ENCODE measurements around the gene MXRA7.
"Not testable (repeated sequence)": the region's sequence is repeated elsewhere in the genome, so short reads cannot be mapped to it uniquely, and the experiment has no call there.

MXRA7 gene

GRCh38 chr17:76707985-76708807 lies 2.6 kb downstream of the MXRA7 start:
- H3K27ac ChIP-seq (ENCODE audit: low read depth, low read length): peak overlapping the region; percentile 95
- no peaks in the 10 kb centered on the region for H3K27me3 ChIP-seq (ENCODE audit: control insufficient read depth in 5 of 5, insufficient read depth in 4 of 5, low read length in 5 of 5)
- H3K4me3 ChIP-seq (ENCODE audit: low read depth in 1 of 5, low read length in 5 of 5): peak overlapping the region; percentile 70 to 77 (median 73)
- peaks cover 14 to 45% (median 42%) of the 10 kb centered on the region in 5 donors for H3K4me1 ChIP-seq (ENCODE audit: control insufficient read depth in 5 of 5, insufficient read depth in 5 of 5, low read length in 5 of 5)
- H3K9ac ChIP-seq (ENCODE audit: low read length in 5 of 5): peak overlapping the region in 4 of 5 donors; percentile 3 to 82 (median 44)
- no peaks in the 10 kb centered on the region for H3K9me3 ChIP-seq (ENCODE audit: control insufficient read depth in 5 of 5, low read length in 5 of 5)
- peaks cover 0 to 6% (median 3%) of the 10 kb centered on the region in 5 donors for H3K36me3 ChIP-seq (ENCODE audit: control insufficient read depth in 5 of 5, insufficient read depth in 5 of 5, low read length in 5 of 5)

- H3K4me1 ChIP-seq (ENCODE audit: control insufficient read depth in 5 of 5, insufficient read depth in 5 of 5, low read length in 5 of 5): peaks cover 14 to 46% (median 45%) of the 10 kb centered on the region in 5 donors
- H3K9ac ChIP-seq (ENCODE audit: low read length in 5 of 5): no peak overlapping the region
- H3K27ac ChIP-seq (ENCODE audit: low read depth, low read length): no peak overlapping the region
- H3K36me3 ChIP-seq (ENCODE audit: control insufficient read depth in 5 of 5, insufficient read depth in 5 of 5, low read length in 5 of 5): no peaks in the 10 kb centered on the region
- H3K27me3 ChIP-seq (ENCODE audit: control insufficient read depth in 5 of 5, insufficient read depth in 4 of 5, low read length in 5 of 5): no peaks in the 10 kb centered on the region
- no peak overlapping the region for H3K4me3 ChIP-seq (ENCODE audit: low read depth in 1 of 5, low read length in 5 of 5)
- H3K9me3 ChIP-seq (ENCODE audit: control insufficient read depth in 5 of 5, low read length in 5 of 5): no peaks in the 10 kb centered on the region
These were observed 3.9 kb downstream of the MXRA7 start for GRCh38 chr17:76706817-76707216.

- Histone ChIP-seq H3K4me1 (ENCODE audit: control insufficient read depth in 5 of 5, insufficient read depth in 5 of 5, low read length in 5 of 5) (peaks cover 15 to 52% (median 48%) of the 10 kb centered on the region in 5 donors), H3K27me3 (ENCODE audit: control insufficient read depth in 5 of 5, insufficient read depth in 4 of 5, low read length in 5 of 5) (no peaks in the 10 kb centered on the region), H3K9ac (ENCODE audit: low read length in 5 of 5) (no peak overlapping the region), H3K27ac (ENCODE audit: low read depth, low read length) (no peak overlapping the region), H3K4me3 (ENCODE audit: low read depth in 1 of 5, low read length in 5 of 5) (no peak overlapping the region), H3K9me3 (ENCODE audit: control insufficient read depth in 5 of 5, low read length in 5 of 5) (no peaks in the 10 kb centered on the region), H3K36me3 (ENCODE audit: control insufficient read depth in 5 of 5, insufficient read depth in 5 of 5, low read length in 5 of 5) (no peaks in the 10 kb centered on the region)
These were observed 6.0 kb downstream of the MXRA7 start for GRCh38 chr17:76704805-76705204.

GRCh38 chr17:76702941-76703637 lies 7.7 kb downstream of the MXRA7 start:
- H3K4me1 ChIP-seq (ENCODE audit: control insufficient read depth in 5 of 5, insufficient read depth in 5 of 5, low read length in 5 of 5): peaks cover 9 to 47% (median 47%) of the 10 kb centered on the region in 5 donors
- H3K9me3 ChIP-seq (ENCODE audit: control insufficient read depth in 5 of 5, low read length in 5 of 5): no peaks in the 10 kb centered on the region
- no peaks in the 10 kb centered on the region for H3K36me3 ChIP-seq (ENCODE audit: control insufficient read depth in 5 of 5, insufficient read depth in 5 of 5, low read length in 5 of 5)
- H3K27me3 ChIP-seq (ENCODE audit: control insufficient read depth in 5 of 5, insufficient read depth in 4 of 5, low read length in 5 of 5): no peaks in the 10 kb centered on the region
- H3K4me3 ChIP-seq (ENCODE audit: low read depth in 1 of 5, low read length in 5 of 5): no peak overlapping the region
- no peak overlapping the region for H3K9ac ChIP-seq (ENCODE audit: low read length in 5 of 5)
- H3K27ac ChIP-seq (ENCODE audit: low read depth, low read length): no peak overlapping the region

GRCh38 chr17:76702076-76702475 lies 8.7 kb downstream of the MXRA7 start:
- H3K4me1 ChIP-seq (ENCODE audit: control insufficient read depth in 5 of 5, insufficient read depth in 5 of 5, low read length in 5 of 5): peaks cover 6 to 49% (median 48%) of the 10 kb centered on the region in 5 donors
- H3K27ac ChIP-seq (ENCODE audit: low read depth, low read length): no peak overlapping the region
- H3K4me3 ChIP-seq (ENCODE audit: low read depth in 1 of 5, low read length in 5 of 5): no peak overlapping the region
- H3K27me3 ChIP-seq (ENCODE audit: control insufficient read depth in 5 of 5, insufficient read depth in 4 of 5, low read length in 5 of 5): no peaks in the 10 kb centered on the region
- H3K36me3 ChIP-seq (ENCODE audit: control insufficient read depth in 5 of 5, insufficient read depth in 5 of 5, low read length in 5 of 5): no peaks in the 10 kb centered on the region
- no peak overlapping the region for H3K9ac ChIP-seq (ENCODE audit: low read length in 5 of 5)
- H3K9me3 ChIP-seq (ENCODE audit: control insufficient read depth in 5 of 5, low read length in 5 of 5): no peaks in the 10 kb centered on the region

GRCh38 chr17:76701471-76701967 lies 9.2 kb downstream of the MXRA7 start:
- no peaks in the 10 kb centered on the region for H3K9me3 ChIP-seq (ENCODE audit: control insufficient read depth in 5 of 5, low read length in 5 of 5)
- no peaks in the 10 kb centered on the region for H3K27me3 ChIP-seq (ENCODE audit: control insufficient read depth in 5 of 5, insufficient read depth in 4 of 5, low read length in 5 of 5)
- H3K4me3 ChIP-seq (ENCODE audit: low read depth in 1 of 5, low read length in 5 of 5): peak overlapping the region in 1 of 5 donors; percentile 31
- H3K27ac ChIP-seq (ENCODE audit: low read depth, low read length): no peak overlapping the region
- H3K36me3 ChIP-seq (ENCODE audit: control insufficient read depth in 5 of 5, insufficient read depth in 5 of 5, low read length in 5 of 5): no peaks in the 10 kb centered on the region
- H3K4me1 ChIP-seq (ENCODE audit: control insufficient read depth in 5 of 5, insufficient read depth in 5 of 5, low read length in 5 of 5): peaks cover 9 to 55% (median 51%) of the 10 kb centered on the region in 5 donors
- no peak overlapping the region for H3K9ac ChIP-seq (ENCODE audit: low read length in 5 of 5)

- Histone ChIP-seq H3K4me1 (ENCODE audit: control insufficient read depth in 5 of 5, insufficient read depth in 5 of 5, low read length in 5 of 5) (peaks cover 9 to 61% (median 54%) of the 10 kb centered on the region in 5 donors), H3K27ac (ENCODE audit: low read depth, low read length) (peak overlapping the region; percentile 54), H3K9me3 (ENCODE audit: control insufficient read depth in 5 of 5, low read length in 5 of 5) (no peaks in the 10 kb centered on the region), H3K36me3 (ENCODE audit: control insufficient read depth in 5 of 5, insufficient read depth in 5 of 5, low read length in 5 of 5) (no peaks in the 10 kb centered on the region), H3K27me3 (ENCODE audit: control insufficient read depth in 5 of 5, insufficient read depth in 4 of 5, low read length in 5 of 5) (no peaks in the 10 kb centered on the region), H3K9ac (ENCODE audit: low read length in 5 of 5) (peak overlapping the region in 1 of 5 donors; percentile 20), H3K4me3 (ENCODE audit: low read depth in 1 of 5, low read length in 5 of 5) (peak overlapping the region in 4 of 5 donors; percentile 3 to 51 (median 46))
These were observed 9.9 kb downstream of the MXRA7 start for GRCh38 chr17:76700617-76701470.

- Histone ChIP-seq H3K9ac (ENCODE audit: low read length in 5 of 5) (peak overlapping the region in 1 of 5 donors; percentile 20), H3K27me3 (ENCODE audit: control insufficient read depth in 5 of 5, insufficient read depth in 4 of 5, low read length in 5 of 5) (no peaks in the 10 kb centered on the region), H3K36me3 (ENCODE audit: control insufficient read depth in 5 of 5, insufficient read depth in 5 of 5, low read length in 5 of 5) (no peaks in the 10 kb centered on the region), H3K4me3 (ENCODE audit: low read depth in 1 of 5, low read length in 5 of 5) (peak overlapping the region in 3 of 5 donors; percentile 35 to 51 (median 42)), H3K4me1 (ENCODE audit: control insufficient read depth in 5 of 5, insufficient read depth in 5 of 5, low read length in 5 of 5) (peaks cover 10 to 67% (median 60%) of the 10 kb centered on the region in 5 donors), H3K9me3 (ENCODE audit: control insufficient read depth in 5 of 5, low read length in 5 of 5) (no peaks in the 10 kb centered on the region), H3K27ac (ENCODE audit: low read depth, low read length) (peak overlapping the region; percentile 54)
These were observed 10.5 kb downstream of the MXRA7 start for GRCh38 chr17:76700270-76700616.

GRCh38 chr17:76698466-76698977 lies 12.2 kb downstream of the MXRA7 start:
- not testable (repeated sequence) for H3K36me3 ChIP-seq (ENCODE audit: control insufficient read depth in 5 of 5, insufficient read depth in 5 of 5, low read length in 5 of 5); H3K4me3 ChIP-seq (ENCODE audit: low read depth in 1 of 5, low read length in 5 of 5); H3K9me3 ChIP-seq (ENCODE audit: control insufficient read depth in 5 of 5, low read length in 5 of 5); H3K9ac ChIP-seq (ENCODE audit: low read length in 5 of 5); H3K27me3 ChIP-seq (ENCODE audit: control insufficient read depth in 5 of 5, insufficient read depth in 4 of 5, low read length in 5 of 5); H3K27ac ChIP-seq (ENCODE audit: low read depth, low read length)
- peaks cover 12 to 74% (median 70%) of the 10 kb centered on the region in 5 donors for H3K4me1 ChIP-seq (ENCODE audit: control insufficient read depth in 5 of 5, insufficient read depth in 5 of 5, low read length in 5 of 5)

Data from subcutaneous abdominal adipose tissue (tissue), 5 donors.